T47D (cell line): ENCODE measurements around the gene SLC7A4.

Experiments
- DNase-seq, 2 experiments: peaks; one replicate each; pipeline versions ENCODE4 v3.0.0 to v3.0.0-alpha.2; 2011 to 2012; ENCODE audit warnings: low read depth in 1 of 2, low spot score in 1 of 2
- JUND ChIP-seq: IDR thresholded peaks from 2 replicates; pipeline ENCODE4 v1.6.1; 2012; ENCODE audit warnings: low read depth
- in situ Hi-C: cut with HindIII; loops from 2 replicates; pipeline ENCODE4 v1.10.0; 2016; ENCODE audit warnings: low sequenced_read_pairs, low pct_unique_long_range_greater_than_20kb

Gene SLC7A4

DNA sequence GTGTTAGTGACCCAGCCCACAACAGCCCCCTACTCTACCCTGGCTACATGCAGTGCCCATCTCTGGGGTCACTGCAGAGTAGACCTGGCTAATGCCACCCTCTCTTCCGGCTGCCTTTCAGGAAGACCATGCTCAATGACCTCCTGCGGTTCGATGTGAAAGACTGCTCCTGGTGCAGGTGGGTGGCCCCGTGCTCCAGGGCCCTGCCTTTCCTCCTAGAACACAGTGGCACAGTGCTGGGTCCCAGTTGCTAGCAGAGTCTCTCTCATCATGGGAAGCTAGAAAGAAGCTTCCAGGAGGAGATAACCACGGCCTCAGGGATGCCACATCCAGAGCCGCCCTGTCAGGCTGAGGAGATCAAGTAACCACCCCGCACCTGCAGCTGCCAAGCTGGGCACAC is 46.6 kb downstream of the SLC7A4 start:
- in situ Hi-C loops: no loop called here
- no peak for TF ChIP-seq JUND
- no peak for DNase-seq

DNA sequence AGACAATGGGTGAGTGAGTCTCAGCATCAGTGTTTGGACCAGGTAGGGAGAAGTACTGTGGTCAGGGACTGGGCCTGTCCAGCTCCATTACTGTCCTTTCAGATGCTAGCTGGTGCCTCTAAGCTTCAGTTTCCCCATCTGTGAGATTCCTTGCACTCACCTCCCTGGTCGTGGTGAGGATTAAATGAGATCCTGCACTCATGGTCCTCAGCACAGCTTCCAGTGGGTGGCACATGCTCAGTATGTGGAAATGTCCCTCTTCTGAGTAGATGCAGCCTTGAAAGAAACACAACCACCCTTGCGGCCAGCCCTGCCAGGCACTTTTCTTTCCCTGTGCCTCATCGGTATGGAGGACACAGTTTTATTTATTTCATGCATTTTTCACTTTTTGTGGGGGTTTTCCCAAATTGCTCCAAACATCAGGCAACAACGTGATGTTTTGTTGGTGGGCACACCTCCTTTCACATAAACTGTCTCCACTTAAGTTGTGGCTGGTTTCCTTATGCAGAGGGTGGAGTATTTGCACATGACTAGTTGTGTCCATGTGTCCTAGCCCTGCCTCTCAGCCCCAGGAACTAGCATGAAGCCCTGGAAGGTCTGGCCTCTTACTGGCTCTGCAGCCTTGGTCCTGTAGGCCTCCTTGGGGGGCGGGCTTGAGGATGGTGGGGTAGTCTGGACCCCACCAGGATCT is 49.1 kb downstream of the SLC7A4 start:
- in situ Hi-C loops: no loop called here
- no peak for DNase-seq
- no peak for TF ChIP-seq JUND

GRCh38 chr22:20982563-20982882 is 49.8 kb downstream of the SLC7A4 start:
- no peak for TF ChIP-seq JUND
- in situ Hi-C loops: no loop called here
- no peak for DNase-seq

DNA sequence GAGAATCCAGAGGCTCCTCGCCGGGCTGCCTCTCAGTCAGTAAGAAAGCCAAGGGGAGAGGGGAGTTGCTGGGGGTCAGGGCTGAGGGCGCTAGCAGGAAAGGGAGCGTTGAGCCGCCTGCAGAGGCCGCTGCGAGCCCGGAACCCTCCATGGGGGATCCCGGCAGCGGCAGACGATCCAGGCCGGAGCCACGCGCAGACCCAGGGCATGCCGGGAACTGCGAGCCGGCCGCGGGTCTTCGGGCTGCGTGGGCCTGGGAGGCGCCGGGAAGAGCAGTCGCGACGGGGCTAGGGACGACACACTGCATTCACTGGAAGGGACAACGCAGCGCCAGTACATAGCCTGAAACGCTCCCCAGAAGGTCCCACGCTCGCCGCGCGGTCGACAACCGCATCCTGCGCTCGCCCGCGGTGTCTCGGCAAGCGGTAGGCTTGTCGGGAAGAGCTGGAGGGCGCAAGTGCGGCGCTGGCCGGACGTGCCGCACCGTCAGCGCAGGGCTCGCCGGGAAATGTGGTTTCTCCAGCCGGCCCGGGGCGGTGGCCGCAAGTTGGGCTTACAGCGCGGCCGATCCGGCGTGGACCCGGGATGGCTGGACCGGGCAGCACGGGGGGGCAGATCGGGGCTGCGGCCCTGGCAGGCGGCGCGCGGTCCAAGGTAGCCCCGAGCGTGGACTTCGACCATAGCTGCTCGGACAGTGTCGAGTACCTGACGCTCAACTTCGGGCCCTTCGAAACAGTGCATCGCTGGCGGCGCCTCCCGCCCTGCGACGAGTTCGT is 50.4 kb downstream of the SLC7A4 start, which contains the start of gene LZTR1:
Gene LZTR1 (plus strand): TSS at position 511 of the 776 bp plus-strand sequence. CDS start 75 bp downstream, at position 586.
- in situ Hi-C loops: no loop called here
- no peak for TF ChIP-seq JUND
- DNase-seq: peak; percentile 64 to 78

DNA sequence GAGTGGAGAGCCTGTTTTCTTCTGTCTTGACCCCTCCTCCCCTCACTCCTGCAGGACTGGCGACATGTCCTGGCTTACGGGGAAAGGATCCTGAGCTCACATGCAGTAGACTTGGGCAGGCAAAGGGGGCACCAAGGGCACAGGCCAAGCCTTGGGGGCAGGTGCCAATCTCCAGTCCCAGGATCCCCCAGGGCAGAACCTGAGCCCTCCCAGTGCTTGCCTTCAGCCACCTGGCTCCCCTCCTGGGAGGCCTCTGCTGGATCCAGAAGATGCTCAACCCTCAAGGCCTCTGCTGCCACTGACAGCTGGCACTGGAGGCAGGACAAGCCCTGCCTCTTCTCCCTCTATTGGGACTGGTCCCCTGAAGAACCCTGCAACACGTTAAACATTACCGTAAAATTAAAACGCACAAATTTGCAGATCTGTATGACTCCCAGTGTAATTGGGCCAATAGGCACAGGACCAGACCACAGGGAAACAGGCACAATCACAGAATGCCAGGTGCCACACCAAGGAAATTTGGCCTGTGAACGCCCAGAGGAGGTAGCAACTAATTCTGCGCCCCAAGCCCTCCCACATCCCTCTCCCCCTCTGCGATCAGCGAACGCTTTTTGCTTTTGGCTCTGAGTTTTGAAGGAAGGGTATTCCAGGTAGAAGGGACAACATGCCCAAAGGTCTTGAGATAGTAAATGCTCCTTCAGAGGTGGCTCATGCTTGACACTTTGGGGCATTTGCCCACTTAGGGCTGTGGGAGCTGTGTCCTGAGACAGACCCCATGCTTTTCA is 51.2 kb downstream of the SLC7A4 start:
- no peak for TF ChIP-seq JUND
- in situ Hi-C loops: no loop called here
- no peak for DNase-seq

DNA sequence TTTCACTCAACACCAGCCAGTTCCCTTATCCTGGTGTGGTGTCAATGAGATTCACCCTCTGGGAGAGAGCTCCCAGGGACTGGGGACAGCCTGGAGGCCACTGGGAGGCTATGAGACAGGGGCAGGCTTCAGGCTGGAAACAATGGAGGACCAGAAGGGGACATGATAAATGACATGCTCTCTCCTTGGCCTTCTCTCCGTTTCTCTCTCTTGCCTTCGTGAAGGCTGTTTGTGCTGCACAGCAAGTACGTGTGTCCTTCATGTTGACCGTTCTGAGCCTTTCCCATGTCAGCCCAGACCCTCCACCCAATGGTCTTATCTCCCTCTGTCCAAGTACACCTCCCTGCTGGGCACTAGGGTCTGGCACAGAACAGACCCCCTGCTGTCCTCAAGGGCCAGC is 51.8 kb downstream of the SLC7A4 start:
- no peak for TF ChIP-seq JUND
- in situ Hi-C loops: no loop called here

DNA sequence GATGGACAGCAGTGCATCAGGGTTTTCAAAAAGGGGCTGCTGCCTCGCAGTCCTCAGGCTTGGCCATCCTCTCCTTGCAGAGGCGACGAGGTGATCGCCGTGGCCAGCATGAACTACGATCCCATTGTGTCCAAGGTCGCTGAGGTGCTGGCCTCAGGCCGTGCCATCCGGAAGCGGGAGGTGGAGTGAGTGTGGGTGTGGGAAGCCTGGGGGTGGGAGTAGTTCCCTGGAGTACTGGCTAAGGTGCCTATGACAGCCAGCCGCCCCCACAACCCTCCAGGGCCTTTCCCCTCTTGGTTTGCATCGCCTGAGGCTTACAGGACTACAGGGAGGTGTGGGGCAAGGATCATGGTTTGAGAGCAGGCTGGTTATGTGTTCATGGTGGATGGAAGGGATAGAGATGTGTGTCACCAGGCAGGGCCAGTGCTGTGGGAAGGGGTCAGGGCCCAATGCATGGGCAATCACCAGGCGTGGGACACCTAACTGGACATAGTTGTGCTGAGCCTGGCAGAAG is 52.4 kb downstream of the SLC7A4 start:
- no peak for DNase-seq
- in situ Hi-C loops: no loop called here
- TF ChIP-seq JUND: no peak

More for the DNA sequence above, 51.8 kb downstream of the SLC7A4 start:
- DNase-seq: no peak

GRCh38 chr22:20979243-20979809 is 53.0 kb downstream of the SLC7A4 start:
- peak; percentile 80 to 94 for DNase-seq
- TF ChIP-seq JUND: no peak
- in situ Hi-C loops: no loop called here
